Subcutaneous adipose tissue (tissue), 4 donors: Measurements from ENCODE around the gene COPS3. TPM values are rescaled to one million over a fixed set of nuclear protein-coding genes. Genes with fewer than 3 reads are reported as not detected.

Experiments used
- CTCF ChIP-seq: fragments of 450-650 bp; IDR thresholded peaks from one replicate; pipeline ENCODE4 v1.5.1; 2016; ENCODE audit warnings: low read depth, mild to moderate bottlenecking, control low read depth, antibody characterized with exemption, moderate library complexity
- total RNA-seq, 4 donors: library from RNA; depleted of rRNA; stranded (reverse); fragments of >200 nt; gene quantifications; one replicate each; pipeline ENCODE4 v1.1.0, GENCODE V29; 2016

Gene COPS3
- total RNA-seq, 4 donors from 2014 or later = 43.6 to 63.8 (median 51.7) TPM

GRCh38 chr17:17313350-17313991, 32.4 kb upstream of the COPS3 start:
- no peak for TF ChIP-seq CTCF

DNA sequence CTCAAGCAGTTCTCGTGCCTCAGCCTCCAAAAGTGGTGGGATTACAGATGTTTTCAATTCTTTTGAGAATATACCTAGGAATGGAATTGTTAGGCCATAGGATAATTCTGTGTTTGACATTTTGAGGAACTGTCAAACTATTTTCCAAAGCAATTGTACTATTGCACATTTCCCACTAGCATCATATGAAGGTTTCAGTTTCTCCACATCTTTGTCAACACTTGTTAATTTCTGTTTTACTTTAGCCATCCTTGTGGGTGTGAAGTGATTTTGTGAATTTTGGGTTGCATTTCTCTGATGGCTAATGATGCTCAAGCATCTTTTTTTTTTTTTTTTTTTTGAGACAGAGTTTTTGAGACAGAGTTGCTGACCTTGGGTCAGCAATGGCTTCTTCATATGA, 28.3 kb upstream of the COPS3 start:
- no peak for TF ChIP-seq CTCF

DNA sequence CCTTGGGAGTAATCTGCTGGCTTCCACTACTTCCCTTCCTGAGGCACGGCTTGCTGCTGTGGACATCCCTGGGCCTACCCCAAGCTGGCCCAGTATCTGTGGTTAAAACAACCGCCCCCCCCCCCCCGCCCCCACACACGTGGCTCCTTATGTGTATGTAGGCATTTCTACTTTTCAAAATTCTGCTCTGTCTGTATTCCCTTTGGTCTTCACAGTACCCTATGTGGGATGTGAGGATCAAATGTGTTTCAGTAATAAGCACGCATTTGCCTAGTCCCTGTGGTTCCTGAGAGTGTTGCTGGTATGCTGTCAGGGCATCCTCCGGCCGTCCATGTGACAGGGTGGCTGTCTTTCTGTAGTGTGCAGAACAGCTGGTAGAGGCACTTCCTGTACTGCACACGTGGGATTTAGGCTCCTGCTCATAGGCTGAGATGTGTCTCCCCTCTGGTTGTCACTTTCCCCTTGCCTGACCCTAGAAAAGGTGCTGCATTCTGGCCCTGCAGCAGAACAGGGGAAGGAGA, 24.3 kb upstream of the COPS3 start:
- no peak for TF ChIP-seq CTCF

DNA sequence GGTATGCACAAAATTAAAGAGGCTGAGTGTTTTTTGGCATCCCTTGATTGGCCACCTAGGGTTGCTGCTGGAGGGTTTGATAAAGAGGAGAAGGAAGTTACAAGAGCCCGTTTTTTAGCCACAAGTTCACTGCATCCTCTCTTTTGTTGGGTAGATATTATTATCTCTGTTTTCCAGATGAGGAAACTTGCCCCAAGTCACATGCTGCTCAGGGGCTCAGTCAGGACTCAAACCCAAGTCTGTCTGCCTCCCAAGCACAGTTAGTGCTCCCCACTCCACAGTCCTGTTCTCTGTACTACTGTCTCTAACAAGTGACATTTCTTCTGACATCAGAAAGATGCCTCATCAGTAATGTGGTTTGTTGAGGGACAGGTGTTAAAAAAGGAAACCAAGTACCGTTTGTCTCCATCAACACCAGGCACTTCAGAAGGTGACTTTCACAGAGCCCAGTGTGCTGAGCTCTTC, 23.5 kb upstream of the COPS3 start:
- no peak for TF ChIP-seq CTCF

DNA sequence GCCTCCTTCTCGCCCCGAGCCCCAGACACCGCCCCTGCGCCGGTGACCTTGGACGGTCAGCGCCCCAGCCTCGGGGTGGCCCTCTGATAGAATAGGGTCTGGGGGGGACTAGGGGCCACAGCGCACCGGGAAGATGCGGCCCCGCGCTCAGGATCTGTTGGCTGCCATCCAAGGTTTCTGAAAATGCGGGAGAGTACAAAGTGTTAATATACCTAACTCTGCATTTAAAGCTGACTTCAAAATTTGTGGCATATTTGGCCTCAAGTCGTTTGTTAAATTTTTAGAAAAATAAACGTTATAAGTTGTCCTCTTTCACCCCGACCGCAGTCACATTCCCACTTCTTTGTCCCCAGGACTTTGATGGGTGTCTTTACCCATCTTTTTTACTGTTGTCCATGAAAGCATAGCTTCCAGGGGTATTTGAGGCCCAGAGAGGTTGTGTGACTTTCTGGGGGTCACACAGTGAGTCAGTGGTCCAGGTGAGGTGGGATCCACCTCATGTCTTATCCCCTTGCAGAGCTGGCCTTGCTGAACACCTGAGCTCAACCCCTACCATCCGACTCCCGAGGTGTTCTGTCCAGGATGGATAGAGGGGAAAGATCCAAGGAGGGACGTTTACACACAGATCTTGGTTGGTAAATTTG, 22.9 kb upstream of the COPS3 start:
- TF ChIP-seq CTCF = no peak

DNA sequence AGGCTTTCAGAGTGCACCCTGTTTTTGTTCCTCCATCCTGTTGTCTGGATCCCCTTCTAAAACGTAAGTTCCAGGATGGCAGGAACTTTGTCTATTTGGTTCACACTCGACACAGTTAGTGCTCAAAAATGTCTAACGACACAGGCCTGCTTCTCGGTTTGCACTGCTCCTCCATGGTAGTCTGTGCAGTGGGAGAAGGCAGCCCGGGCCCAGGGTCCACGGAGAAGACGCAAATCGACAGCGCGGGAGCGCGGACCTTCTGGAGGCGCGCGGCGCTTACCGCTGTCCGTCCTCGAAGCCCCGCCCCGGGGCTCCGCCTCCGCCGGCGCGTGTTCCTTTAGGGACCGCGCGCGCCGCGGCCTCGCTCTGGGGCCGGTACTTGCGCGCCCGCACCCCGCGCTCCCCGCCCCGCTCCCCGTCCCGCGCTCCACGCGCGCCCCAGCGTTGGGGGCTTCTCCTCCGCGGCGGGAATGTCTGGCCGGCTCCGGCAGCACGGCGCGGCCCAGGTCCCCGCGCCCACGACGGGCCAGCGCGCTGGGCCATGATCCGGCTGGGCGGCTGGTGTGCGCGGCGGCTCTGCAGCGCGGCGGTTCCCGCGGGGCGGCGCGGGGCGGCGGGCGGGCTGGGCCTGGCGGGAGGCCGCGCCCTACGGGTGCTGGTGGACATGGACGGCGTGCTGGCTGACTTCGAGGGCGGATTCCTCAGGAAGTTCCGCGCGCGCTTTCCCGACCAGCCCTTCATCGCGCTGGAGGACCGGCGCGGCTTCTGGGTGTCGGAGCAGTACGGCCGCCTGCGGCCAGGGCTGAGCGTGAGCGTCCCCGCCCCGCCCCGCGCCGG, 22.2 kb upstream of the COPS3 start, which contains the start of gene NT5M:
NT5M (plus strand) TSS at position 364 of the 837 bp plus-strand sequence; CDS start at position 542, 178 bp downstream.
- no peak for TF ChIP-seq CTCF
